ENCODE data around the gene PBX1. TPM values are rescaled to one million over a fixed set of nuclear protein-coding genes. Genes with fewer than 3 reads are reported as not detected.

The PBX1 gene
- total and polyA plus RNA-seq, 2 donors (not counting 3 experiments of a cell fraction or from before 2014, with no cell fraction given) = 10.7 to 24.1 TPM

DNA sequence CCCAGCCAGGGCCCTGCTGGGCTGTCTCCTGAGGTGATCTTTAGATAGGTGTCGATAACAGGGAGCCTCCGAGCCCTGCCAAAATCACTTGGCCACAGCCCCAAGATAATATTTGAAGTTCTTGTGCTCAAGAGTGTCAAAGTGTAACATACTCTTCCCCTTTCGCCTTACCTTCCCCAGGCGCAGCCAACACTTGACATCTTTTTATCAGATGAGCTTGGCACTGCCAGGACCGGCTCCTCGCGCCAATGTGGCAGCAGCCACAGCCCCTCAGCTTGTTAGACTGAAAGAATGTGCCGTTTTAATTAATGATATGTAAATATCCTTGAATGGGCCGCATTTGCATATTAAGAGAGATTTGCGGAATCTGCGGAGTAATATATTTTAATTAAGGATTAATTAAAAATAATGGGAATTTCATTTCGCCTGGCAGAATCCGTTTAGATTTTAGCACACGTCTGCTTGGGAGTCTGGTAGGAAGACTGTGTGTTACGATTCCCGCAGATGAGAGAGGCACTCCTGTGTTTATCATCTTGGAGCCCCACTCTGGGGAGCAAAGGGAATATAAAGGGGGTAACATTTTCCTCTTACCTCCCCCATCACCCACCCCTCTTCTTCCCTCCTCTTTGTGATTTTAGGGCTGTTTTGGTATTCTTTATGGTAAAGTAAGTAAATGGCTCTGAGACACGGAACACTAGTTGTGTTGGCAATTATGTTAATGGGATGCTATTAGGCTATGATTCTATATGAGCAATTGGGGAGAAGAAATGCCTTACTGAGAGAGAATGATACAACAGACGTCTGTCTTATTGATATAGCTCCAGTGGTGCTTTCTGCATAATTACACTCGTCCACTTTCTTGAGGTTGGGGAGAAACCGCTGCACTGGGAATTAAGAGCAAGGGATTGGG lies 109.8 kb downstream of the PBX1 start:
- no peaks in the 10 kb centered on the region for H3K4me1 ChIP-seq (ENCODE audit: control insufficient read depth, extremely low read depth, insufficient read depth, low read length)
- no peaks in the 10 kb centered on the region for H3K27me3 ChIP-seq (ENCODE audit: control insufficient read depth in 2 of 2, insufficient read depth in 2 of 2, low read length in 2 of 2)
- no peaks in the 10 kb centered on the region for H3K36me3 ChIP-seq (ENCODE audit: control insufficient read depth in 2 of 2, extremely low read depth in 1 of 2, insufficient read depth in 2 of 2, low read length in 2 of 2)
- no peak overlapping the region for H2AFZ ChIP-seq (ENCODE audit: low read depth, low read length)
- no peak for FAIRE-seq
- H3K79me2 ChIP-seq (ENCODE audit: control insufficient read depth, insufficient read depth, low read length) = no peaks in the 10 kb centered on the region
- no peak overlapping the region for H3K4me2 ChIP-seq (ENCODE audit: insufficient read depth, low read length)
- no peak overlapping the region for H3K4me3 ChIP-seq (replicated peaks in 1 of 3; ENCODE audit: insufficient read depth in 1 of 3, low read depth in 1 of 3, low read length in 3 of 3)
- TF ChIP-seq MYC (IDR thresholded peaks at IDR 0.05; ENCODE audit: low read depth, low read length) (no peak), EZH2 (IDR thresholded peaks at IDR 0.05; ENCODE audit: borderline replicate concordance, low read depth, low read length, severe bottlenecking) (no peak), POLR2AphosphoS5 (IDR thresholded peaks at IDR 0.05; ENCODE audit: insufficient read depth, low read depth, low read length) (no peak), FOS (IDR thresholded peaks at IDR 0.05; ENCODE audit: borderline replicate concordance, insufficient read depth, low read length) (no peak), JUN (IDR thresholded peaks at IDR 0.05; ENCODE audit: borderline replicate concordance, insufficient read depth, insufficient read length, low read depth) (no peak), POLR2A (IDR thresholded peaks at IDR 0.05; ENCODE audit: low read depth, low read length) (no peak), GATA2 (IDR thresholded peaks at IDR 0.05; ENCODE audit: insufficient read depth, insufficient read length, low read depth, low read length) (no peak)
- TF ChIP-seq, protein P1, sequence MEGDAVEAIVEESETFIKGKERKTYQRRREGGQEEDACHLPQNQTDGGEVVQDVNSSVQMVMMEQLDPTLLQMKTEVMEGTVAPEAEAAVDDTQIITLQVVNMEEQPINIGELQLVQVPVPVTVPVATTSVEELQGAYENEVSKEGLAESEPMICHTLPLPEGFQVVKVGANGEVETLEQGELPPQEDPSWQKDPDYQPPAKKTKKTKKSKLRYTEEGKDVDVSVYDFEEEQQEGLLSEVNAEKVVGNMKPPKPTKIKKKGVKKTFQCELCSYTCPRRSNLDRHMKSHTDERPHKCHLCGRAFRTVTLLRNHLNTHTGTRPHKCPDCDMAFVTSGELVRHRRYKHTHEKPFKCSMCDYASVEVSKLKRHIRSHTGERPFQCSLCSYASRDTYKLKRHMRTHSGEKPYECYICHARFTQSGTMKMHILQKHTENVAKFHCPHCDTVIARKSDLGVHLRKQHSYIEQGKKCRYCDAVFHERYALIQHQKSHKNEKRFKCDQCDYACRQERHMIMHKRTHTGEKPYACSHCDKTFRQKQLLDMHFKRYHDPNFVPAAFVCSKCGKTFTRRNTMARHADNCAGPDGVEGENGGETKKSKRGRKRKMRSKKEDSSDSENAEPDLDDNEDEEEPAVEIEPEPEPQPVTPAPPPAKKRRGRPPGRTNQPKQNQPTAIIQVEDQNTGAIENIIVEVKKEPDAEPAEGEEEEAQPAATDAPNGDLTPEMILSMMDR (IDR thresholded peaks at IDR 0.05; ENCODE audit: extremely low read depth in 1 of 2, insufficient read depth in 1 of 2, low read depth in 1 of 2, low read length in 2 of 2) = no peak
- TF ChIP-seq, protein P2, sequence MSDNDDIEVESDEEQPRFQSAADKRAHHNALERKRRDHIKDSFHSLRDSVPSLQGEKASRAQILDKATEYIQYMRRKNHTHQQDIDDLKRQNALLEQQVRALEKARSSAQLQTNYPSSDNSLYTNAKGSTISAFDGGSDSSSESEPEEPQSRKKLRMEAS (IDR thresholded peaks at IDR 0.05; ENCODE audit: insufficient read depth, insufficient read length) = no peak
- dilution Hi-C loops (cut with MboI; ENCODE audit: extremely low pct_ligation_motif_present, low sequenced_read_pairs) (no loop called here), intact Hi-C loops (cut with micrococcal nuclease) (no loop called here)
- H3K9me1 ChIP-seq (replicated peaks; ENCODE audit: control insufficient read depth, extremely low read depth, insufficient read depth, low read length) = no peaks in the 10 kb centered on the region
- POLR2A ChIA-PET = no interaction called here
- no peaks in the 10 kb centered on the region for H4K20me1 ChIP-seq (replicated peaks; ENCODE audit: control insufficient read depth, extremely low read depth, insufficient read depth, low read length)
- CTCF ChIA-PET = no interaction called here
- H3K9me3 ChIP-seq (replicated peaks; ENCODE audit: control insufficient read depth, insufficient read depth, low read length) = no peaks in the 10 kb centered on the region
- no TSS peak for BruUV-seq (replicated peaks)
- H3K27ac ChIP-seq (ENCODE audit: insufficient read depth, low read depth, low read length) = no peak overlapping the region
- DNase-seq (ENCODE audit: low read depth, low spot score) = no peak
- H3K9ac ChIP-seq (replicated peaks; ENCODE audit: extremely low read depth, insufficient read depth, low read length) = no peak overlapping the region
